SKM-1 treated with dmso at 0.1 percent for 144 hours (cell line): Measurements from ENCODE around the gene MSH2.

Experiments used
- DNase-seq: peaks from one replicate; lab custom pipeline; 2025; ENCODE audit not compliant: unreplicated experiment; lab: John Stamatoyannopoulos, UW

Gene MSH2

GRCh38 chr2:47471429-47472116 is 68.6 kb downstream of the MSH2 start:
- DNase-seq, result no peak

DNA sequence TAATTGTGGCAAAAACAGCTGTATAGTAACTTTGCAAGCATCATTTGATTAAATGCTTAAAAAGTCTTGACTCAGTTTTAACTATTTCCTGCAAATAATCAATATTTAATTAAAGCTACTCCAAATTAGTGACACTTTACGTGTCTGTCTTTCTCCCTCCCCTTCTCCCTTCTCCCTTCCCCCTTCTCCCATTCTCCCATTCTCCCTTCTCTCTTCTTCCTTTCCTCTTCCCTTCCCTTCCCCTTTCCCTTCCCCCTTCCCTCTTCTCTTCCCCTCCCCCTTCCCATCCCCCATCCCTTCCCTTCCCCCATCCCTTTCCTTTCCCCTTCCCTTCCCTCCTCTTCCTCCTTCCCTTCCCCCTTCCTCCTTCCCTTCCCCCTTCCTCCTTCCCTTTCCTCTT is 76.9 kb downstream of the MSH2 start:
- no peak for DNase-seq

- no peak for DNase-seq
Observed at GRCh38 chr2:47483191-47483590, 80.2 kb downstream of the MSH2 start.

- no peak for DNase-seq
Observed at GRCh38 chr2:47484396-47484795, 81.4 kb downstream of the MSH2 start.

DNA sequence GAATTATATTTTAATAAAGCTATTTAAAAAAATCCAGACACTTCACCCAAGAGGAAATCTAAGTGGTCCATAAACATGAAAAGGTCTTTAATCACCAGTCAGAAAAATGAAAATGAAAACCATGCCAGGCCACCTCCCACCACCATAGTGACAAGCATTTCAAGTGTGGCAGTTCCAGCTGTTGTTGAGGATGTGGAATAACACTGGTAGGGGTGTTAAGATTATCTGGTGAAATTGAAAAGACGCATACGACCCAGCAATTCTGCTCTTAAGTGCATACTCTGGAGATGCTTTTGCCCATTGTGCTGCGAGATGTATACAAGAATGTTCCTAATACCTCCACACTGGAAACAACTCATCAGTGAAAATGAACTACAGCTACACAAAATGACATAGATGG is 82.2 kb downstream of the MSH2 start:
- DNase-seq, result no peak

GRCh38 chr2:47485751-47486300 is 82.9 kb downstream of the MSH2 start:
- DNase-seq, result no peak

DNA sequence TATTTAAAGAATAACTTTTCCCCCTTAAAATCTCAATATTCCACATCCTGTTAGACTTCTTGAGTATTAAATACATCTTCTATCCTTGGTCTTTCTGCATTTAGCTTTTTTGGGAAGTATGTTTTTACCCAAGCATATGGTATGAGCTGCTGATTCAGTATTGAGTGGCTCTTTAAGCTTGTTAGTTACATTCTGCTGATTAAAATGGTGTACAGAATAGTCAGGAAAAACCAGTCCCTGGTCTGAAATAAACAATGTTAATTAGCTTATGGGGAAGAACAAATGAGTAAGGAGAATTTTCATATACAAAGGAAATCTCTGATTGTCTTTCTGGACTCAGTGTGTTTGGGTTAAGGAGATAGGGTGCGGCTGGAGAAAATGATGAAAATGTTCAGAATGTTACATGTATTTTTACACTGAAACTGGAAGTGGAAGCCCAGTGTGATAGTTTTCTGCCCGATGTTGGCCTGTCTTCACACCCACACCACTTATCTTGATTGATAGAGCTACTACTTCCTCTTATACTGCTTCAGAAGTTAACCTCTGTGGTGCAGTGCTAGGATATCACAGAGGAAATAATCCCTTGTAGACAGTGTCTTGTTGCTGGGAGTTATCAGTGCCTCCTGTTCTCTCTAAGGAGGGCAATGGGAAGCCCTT is 84.0 kb downstream of the MSH2 start:
- DNase-seq, result peak; percentile 72

DNA sequence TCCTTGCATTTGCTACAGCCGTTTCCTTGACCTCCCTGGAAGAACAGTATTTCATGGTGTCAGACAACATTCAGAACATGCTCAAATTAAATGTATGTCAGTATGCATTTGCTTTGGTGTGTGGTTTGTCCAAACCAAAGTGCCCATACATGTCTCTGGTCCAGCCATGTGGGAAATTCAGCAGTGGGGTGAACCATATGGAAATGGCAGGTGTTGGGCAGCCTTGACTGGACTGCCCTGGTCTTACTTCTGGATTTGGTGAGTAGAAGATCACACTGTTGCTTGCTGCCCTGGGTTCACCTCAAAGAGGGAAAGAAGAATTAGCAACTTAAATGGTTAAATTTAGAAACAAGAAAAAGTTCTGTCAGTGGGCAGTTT is 84.5 kb downstream of the MSH2 start:
- DNase-seq, result no peak

GRCh38 chr2:47488870-47489584 is 86.1 kb downstream of the MSH2 start:
- no peak for DNase-seq

GRCh38 chr2:47490406-47490805 is 87.5 kb downstream of the MSH2 start:
- no peak for DNase-seq

DNA sequence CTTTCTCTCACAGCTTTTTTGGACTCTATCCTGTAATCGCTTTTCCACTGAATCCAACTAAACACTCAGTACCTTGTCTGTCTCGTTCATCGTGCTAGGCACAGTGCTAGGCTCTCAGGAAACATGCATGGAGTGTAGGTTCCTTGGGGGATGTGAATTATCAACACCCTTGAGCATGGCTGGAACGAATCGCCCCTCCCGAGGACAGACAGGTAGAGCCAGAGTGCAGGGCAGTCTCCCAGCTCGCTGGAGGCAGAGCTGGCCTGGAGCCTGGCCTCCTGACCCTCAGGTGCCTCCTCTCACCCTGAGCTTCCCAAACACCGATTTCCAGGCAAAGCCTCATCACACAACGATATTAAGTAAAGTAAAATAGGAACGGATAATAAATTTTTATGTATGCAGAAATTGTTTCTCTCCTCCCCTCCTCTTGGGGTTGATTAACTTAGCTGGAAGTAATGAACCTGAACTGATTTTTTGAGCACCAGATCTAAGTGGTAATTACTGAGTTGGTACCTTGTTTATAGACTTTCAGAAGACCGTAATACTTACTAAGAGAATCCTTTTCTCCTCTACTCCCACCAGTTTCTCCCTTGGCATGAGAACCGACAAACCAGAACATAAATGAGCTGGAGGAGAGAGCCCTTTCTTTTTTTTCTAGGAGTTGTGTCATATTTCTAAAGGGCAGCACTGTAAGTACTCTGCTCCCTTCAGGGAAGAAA is 90.5 kb downstream of the MSH2 start:
- DNase-seq, result no peak

- no peak for DNase-seq
Observed at GRCh38 chr2:47494267-47495130, 91.5 kb downstream of the MSH2 start.

- DNase-seq, result no peak
Observed at GRCh38 chr2:47497843-47498460, 95.0 kb downstream of the MSH2 start.

- no peak for DNase-seq
Observed at GRCh38 chr2:47499093-47499492, 96.1 kb downstream of the MSH2 start.

GRCh38 chr2:47499621-47500309 is 96.8 kb downstream of the MSH2 start:
- no peak for DNase-seq

DNA sequence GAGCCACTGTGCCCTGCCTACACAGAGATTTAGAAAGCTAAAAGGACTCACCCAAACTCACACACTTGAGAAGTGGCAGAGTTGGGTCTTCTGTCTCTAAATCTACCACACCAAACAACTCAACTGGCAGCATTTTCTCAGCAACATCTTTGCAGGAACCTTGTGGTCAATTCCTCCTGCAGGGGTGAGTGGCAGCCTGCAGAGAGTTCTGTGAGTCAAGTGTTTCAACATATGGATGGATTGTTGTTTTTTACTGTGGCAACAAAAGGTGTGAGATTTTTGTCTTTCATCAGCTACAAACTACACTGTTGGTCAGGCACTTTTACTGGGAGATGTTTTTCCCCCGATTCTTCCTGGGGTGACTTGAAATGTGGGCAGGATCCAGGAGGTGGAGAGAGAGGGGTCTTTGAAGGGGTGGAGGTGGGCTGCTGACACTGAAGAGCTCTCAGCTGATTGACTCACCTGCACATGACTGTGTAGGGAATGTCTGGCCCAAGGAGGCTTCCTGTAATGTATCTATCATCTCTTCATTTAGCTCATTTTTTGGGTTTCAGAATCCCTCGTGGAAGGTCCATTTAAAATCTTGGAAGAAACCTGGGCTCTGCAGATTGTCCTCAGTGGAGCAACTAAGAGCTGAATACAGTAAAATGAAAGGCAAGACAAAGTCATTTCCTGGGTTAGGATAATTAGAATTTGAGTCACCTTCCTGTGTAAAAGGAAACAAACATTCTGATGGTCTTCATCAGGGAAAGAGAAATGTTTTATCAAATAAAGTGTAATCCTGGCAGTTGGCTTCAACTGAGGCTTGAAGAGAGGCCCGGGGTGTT is 98.6 kb downstream of the MSH2 start:
- no peak for DNase-seq

GRCh38 chr2:47502498-47502897 is 99.5 kb downstream of the MSH2 start:
- DNase-seq, result peak; percentile 10

- DNase-seq, result no peak
Observed at GRCh38 chr2:47503481-47504070, 100.6 kb downstream of the MSH2 start.
